ENCODE results near the gene GOT1. TPM values are rescaled to one million over a fixed set of nuclear protein-coding genes. Genes with fewer than 3 reads are reported as not detected.

The GOT1 gene
- total and polyA plus RNA-seq, 2 of the 8 experiments (the other 6 are each of a cell fraction or from before 2014, with no cell fraction given) = 16.7 to 47.0 TPM

- TF ChIP-seq RFX5 (IDR thresholded peaks at IDR 0.05; ENCODE audit: borderline replicate concordance, low read depth, low read length) (no peak), EZH2 (IDR thresholded peaks at IDR 0.05; ENCODE audit: low read depth, low read length, severe bottlenecking) (no peak), POU5F1 (IDR thresholded peaks at IDR 0.05; ENCODE audit: low read depth, low read length) (no peak)
Measured at GRCh38 chr10:99418910-99419624, 11.4 kb downstream of the GOT1 start (continued).

Data from H1 (cell line).